SW 1271 (cell line): Measurements from ENCODE around the gene THRB.

Source experiments
- DNase-seq, 2 experiments: peaks; one replicate each; lab custom pipeline; 2025; lab: John Stamatoyannopoulos, UW

The THRB gene

DNA sequence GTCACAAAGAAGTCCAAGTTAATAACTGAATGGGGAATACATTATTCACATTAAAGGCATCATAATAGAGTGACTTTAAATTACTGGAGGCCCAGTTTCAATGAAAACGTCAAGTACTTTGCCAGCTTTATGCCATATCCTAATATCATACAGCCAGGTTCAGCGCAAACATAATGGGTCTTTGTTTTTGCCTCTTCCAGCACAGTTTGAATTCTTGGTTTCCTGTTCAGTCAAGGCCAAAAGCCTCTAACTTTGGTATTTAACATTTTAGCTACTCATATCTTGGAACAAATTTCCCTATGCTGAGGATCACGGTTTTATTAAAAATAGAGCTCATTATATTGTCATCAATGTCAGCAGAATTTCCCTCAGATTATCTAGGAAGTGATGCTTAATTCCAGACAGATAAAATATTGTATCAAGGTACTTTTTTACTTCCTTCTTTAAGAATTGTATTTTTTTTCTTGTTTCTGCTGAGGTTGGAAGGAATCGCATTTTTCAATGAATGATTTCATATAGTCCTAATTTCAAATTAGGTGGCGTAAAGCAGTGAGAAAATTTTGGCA lies 269.2 kb downstream of the THRB start:
- DNase-seq, result no peak

DNA sequence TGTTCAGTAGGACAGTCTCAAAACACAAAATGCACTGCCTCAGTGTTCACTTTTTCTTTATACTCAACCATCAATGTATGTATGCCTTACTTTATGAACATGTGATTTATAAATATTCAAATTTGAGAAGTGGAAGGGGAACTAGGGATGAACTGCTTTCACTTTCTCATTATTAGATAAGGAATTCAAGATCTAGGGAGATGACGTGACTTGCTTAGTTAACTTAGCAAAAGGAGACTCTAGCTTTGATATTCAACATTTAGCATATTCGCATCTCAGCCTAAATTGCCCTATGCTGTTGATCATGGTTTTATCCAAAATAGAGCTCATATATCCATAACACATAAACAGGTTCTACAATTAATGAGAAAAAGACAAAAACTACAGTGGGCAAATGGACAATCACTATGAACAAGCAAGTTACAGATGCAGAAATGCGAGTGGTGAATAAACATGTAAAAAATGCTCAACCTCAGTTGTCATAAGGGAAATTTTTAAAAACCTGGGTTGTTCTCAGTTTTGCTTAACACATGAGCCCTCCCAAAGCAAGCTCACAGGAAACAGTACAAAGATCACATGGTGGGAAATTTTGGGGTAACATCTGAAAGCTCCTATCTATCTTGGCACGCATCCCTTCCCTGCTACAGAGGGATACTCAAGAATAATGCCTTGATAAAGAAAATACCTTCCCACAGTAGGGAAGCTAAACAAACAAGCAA lies 269.8 kb downstream of the THRB start:
- DNase-seq, result no peak

DNA sequence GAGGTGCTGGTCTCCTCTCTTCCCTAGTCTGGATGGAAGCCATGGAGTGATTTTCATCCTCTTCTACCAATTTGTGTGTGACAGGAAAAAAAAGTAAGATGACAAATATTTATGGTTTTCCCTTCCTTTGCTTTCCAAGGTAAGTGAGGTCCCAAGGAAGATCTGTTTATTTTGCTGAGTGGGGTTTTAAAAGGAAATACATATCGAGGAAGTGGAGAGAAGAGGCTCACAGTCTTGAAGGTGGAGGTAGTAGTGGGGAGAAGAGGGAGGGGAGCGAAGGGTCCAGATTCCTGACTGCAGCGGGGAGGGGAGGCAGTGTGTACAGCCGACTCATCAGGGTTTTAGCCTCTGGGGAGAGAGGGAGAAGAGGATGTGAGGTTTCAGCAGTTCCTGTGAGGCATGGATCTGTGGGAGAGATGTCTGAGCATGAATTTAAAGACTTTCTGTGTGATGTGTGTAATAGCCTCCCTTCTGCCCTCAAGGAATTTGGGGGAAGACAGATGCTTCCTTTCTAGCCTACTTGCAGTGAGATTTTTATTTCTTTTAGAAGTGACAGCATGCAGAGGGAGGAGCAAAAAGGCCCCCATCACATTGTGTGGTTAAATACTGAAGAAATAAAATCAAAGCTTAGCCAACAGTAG lies 272.4 kb downstream of the THRB start:
- DNase-seq, result no peak

DNA sequence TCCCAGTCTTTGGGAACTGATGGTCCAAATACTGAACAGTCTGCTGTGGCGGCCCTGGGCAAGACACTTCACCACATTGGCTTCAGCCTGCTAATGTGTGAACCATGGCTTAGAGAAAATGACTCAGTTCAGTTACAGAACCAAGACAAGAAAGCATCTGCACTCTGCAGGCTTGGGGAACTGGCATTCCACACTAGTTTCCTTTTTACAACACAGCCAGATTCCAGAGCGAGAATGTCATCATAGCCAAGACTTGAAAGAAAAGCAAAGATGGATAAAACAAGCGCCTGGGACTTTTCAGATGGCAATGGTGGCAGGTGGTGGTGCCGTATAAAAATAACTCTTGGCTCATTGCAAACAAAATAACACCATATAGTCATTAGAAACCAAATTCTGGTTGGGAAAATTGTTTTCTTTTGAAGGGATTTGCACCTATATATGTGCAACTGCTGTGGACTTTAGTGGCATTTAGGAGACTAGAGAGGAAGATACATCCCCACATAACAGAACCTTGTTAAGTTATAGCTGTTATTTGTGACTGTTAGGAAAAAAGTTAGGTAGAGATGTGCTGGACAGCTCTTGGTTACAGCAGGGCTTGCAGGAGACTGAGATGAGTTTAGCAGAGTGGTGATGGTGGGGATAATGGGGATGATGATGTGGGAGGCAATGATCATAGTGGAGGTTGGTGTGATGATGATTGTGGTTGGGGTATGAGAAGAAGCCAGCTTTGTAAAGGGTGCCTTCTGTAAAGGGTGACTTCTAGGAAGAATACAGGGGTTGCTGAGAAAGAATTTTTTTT lies 273.6 kb downstream of the THRB start:
- DNase-seq, result peak in 1 of 2 experiments; percentile 42

DNA sequence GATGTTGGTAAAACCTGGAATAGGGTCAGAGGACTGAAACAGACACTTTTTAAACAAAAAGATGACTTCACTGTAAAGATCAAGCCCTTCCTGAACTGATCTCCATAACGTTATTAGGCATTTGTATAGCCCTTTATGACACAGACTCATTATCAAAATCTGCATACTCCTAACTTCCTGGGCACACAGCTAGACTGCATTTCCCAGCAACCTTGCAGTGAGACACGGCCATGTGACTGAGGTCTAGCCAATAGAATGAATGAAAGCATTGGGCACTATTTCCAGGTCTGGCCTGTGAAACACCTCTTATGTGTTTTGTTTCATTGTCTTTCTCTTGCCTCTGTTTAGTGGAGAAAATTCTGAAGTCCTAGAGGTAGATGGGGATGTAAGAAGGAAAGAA lies 279.1 kb downstream of the THRB start:
- no peak for DNase-seq

DNA sequence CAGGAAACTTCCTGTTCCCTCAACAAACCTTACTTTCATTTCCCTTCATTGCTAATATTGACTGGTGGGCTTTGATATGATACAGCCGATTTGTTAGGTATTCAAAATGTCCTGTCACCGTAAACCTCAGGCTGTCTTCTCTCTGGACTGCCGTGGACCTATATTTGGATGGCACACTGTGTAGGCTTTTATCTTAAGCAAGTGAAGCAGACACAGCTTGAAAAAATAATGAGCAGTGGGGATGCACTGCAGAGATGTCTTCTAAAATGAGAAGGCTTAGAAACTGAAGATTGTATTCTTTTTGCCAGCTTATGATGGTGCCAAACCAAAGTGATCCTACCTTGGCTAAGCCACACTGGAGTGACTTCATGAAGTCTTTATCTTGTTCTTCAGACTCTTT lies 283.3 kb downstream of the THRB start:
- no peak for DNase-seq

DNA sequence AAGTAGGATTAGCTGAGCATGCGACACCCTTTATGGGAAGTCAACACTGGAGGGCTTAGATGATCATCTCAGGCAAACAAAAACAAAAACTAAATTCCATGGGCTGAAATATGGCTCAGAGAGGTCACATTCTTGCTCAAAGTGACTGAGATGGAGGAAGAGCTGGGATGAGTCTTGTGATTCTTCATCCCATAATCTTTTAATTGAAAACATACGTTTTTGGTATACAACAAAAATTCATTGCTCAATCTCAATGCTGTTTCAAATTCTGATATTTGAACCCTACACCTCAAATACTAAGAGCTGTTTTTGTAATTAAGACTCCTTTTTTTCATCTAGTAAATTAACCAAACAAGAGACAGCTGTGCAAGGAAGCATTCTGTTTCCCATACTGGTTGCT lies 292.6 kb downstream of the THRB start:
- DNase-seq, result no peak

DNA sequence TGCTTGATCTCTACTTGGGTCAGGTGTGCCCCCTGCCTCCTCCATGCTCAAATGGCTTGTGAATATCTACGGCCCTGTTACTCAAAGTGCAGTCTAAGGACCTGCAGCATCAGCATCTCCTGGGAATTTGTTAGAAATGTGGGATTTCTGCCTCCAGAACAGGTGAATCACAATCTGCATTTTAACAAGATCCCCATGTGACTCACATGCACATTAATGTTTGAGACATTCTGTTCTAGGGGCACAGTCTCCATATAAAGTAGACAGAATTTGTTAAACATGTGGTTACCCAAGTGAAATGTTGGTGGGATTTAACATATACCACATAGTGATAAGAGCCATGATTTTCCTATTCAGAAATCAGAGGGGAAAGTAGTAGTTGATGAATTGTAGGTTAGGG lies 293.3 kb downstream of the THRB start:
- no peak for DNase-seq

DNA sequence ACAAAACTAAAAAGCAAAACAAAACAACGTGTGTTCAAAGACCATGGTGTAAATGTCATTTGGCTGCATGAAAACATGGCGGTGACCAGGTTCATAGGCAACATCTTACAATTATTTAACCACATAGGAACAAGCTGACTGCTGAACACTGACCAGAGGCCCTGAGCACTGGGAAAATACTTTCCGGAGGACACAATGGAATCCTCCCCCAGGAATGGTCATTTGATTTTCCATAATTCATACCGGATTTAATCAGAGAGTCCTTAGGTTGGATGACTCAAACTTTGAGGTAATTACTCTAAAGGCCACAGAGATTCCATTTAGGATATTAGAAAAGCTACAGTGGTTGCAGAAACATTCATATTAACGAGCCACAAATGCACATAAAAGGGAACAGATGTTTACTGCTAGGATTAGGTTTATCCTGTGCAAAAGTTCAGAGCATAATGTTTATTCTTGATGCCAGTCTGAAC lies 294.8 kb downstream of the THRB start:
- no peak for DNase-seq

DNA sequence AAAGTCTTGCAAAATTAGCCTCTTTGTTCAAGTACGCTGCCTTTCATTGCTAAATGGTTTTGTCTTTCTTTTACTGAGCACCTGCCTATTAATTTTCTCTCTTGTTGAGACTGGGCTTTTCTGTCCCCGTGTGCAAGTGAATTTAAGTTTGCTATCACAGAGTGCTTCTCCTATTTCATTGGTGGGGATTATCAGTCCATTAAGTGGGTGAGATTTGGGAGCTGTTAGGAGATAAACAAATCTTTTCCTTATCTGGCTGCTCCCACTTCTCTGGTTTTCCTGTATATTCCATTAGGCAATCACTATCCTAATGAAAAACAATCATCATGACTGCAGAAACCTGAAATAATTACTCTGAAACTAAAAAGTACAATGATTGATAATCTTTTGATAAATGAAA lies 295.4 kb downstream of the THRB start:
- DNase-seq, result no peak

DNA sequence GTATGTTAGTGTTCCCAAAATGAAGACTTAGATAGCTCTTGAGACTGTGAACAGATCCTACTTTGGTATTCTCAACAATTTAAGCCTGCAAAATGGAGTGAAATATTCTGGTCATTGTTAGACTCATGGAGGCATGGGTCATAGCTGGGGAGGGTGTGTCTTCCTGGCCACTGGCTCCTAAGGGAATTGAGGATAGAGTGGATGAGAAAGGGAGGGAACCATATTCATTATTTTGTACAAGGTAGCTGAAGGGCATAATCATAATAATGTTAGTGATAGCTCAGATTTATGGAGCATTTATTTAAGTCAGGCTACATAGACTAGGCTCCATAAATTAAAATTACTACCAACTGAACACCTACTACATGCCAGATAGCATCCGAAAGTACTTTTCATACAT lies 295.9 kb downstream of the THRB start:
- no peak for DNase-seq

DNA sequence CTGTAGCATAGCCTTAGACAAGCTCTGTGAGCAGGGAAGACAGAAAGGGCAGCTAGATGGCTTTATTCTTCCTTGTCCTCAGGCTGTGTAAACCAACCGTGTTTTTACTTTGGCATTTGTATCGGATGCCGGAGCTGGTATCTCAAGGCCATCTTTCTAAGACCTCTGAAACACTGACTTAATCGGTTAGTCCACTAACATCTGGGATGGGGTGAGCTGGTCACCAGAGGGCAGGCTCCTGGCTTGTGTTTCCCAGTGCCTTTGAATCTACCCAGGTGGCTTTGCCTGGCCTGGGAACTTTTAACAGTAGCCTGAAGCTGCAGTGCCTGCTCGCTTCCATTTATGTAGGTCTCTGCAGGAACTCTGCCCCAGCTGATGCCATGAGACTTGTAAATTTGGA lies 296.8 kb downstream of the THRB start:
- DNase-seq, result no peak

DNA sequence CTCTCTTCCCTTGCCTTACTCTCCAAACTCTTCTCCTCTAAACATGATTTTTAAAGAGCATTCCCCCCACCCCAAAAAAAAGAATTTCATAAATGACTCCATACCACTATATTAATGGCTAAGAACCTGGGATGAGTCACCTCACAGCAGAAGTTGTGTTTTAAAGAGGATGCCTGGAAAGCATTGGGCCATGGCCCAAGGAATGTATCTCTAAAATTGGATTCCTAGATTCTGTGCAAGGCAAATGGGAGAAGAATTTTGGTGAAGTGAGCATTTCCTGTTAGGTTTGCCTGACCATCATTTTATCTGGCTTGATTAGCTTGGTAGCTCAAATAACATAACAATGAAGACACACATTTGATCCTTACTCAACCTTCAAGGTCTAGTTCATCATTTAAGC lies 298.1 kb downstream of the THRB start:
- DNase-seq, result no peak

DNA sequence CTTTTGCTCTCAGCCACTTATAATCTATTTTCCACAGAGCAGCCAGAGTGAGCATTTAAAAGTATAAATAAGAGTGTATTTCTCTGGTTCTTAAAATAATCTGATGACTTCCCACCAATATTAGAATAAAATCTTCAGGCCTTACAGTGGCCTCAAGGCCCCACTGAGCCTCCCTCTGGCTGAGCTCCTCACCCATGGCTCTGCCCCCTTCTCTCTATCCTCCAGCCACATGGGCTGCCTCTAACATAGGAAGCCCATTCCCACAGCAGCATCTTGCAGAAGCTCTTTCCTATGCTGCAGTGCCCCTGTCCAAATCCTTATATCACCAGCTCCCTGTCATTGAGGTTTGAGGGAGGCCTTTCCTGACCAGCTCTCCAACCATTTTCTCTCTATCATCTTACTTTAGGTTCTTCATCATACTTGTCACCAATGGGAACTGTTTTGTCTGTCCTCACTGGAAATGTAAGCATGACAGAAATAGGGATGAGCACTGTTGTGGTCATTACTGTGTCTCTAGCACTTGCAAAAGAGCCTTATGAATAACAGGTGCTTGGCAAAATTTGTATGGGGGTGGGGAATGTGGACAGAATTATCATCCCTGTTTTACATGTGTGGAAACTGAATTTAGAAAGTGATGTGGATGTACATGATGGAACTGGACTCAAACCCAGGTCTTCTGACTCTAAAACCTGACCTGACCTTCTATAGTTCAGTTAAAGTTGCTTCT lies 299.0 kb downstream of the THRB start:
- DNase-seq, result no peak

DNA sequence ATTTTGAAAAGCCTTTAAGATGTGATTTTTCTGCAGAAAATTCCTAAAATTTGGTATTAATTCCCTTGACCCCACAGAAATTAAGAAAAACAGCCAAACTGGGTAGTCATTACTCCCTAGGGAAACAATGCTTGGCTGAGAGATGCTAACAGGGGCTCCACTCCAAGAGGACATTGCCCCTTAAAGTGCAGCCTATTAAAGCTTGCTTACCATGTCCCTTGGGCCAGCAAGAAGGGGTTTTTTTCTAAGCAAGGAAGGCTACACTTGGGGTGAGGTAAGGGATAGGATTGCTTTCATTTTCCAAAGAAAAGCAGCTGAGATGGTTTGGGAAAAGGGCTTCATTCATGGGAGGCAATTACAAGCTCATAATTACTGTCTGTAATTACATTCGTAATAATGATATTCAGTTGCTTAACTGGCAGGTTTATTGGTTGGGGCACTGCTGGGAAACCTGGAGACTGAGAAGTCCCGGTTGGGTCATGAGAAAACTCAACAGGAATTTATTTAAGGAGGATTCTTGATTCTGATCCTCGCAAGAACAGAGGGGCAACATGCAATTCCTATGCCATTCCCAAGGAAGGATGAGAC lies 302.1 kb downstream of the THRB start:
- DNase-seq, result no peak

DNA sequence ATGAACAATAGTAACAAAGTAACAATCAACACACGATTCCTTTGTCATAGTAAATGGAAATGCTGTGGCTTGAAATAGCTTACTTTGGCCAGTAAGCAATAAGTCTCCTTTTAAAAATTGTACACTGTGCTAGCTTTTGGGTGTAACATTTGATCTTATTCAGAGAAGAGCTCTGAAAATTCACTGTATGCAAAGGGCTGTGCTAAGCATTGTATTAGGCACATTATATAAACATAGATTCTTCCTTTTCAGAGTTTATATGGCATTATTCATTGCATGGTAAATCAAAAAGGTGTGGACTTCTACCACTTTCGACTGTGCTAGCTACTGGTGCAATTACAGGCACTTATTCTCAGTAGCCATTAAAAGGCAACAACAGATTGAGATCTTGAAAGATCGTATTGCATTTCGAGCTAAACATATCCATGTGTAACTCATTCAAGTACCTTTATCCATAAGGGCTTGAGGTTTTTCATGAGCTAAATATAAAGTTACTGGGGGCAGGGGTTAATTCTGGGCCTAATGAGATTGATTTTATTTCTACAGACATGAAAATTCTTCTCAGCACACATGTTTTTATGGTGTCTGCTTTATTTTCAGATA lies 302.7 kb downstream of the THRB start:
- no peak for DNase-seq

DNA sequence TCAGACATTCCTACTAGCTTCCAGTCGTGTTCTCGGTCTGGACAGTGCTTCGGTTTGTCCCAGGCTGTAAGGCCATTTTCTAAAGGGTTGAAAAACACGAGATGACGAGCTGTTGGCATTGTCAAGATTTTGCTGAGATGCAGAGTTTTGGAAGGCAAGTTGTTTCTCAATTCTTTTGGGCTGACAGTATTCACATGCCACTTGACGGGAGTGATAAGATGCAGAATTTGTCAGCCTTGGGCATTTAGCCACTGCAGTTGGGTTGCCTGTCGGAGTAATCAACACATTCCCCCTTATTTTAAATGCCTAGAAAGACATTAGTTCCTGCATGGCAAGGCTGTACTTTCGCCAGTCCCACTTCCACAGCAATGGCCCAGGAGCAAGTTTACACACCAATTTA lies 304.4 kb downstream of the THRB start:
- no peak for DNase-seq

DNA sequence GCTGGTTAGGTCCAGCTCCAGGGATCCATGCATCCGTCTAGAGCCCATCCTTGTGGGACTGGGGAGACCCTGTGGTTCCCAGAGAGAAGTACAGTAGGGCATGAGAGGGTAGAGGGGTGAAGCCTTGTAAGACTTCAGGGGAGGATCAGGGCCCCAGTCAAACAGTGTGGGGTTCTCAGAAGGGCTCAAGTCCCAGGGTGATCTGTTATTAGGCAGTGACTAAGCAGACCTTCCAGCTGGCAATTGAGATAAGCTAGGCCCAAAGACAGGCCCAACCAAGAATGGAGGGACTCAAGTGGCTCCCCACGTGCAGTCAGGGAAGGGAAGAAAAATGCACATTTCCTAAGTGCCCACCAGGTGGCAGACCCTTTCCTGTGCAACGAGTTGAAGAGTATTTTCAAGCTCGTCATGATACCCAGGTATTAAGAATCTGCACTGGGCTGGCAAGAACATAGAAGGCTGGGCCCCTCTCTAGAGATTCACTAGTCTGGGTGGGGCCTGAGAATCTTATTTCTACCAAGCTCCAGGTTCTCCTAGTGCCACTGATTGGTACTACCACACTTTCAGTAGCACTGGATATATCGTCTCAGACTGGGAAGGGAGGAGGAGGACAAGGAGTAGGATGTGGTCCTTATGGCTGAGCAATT lies 308.8 kb downstream of the THRB start:
- DNase-seq, result peak in 1 of 2 experiments; percentile 34

DNA sequence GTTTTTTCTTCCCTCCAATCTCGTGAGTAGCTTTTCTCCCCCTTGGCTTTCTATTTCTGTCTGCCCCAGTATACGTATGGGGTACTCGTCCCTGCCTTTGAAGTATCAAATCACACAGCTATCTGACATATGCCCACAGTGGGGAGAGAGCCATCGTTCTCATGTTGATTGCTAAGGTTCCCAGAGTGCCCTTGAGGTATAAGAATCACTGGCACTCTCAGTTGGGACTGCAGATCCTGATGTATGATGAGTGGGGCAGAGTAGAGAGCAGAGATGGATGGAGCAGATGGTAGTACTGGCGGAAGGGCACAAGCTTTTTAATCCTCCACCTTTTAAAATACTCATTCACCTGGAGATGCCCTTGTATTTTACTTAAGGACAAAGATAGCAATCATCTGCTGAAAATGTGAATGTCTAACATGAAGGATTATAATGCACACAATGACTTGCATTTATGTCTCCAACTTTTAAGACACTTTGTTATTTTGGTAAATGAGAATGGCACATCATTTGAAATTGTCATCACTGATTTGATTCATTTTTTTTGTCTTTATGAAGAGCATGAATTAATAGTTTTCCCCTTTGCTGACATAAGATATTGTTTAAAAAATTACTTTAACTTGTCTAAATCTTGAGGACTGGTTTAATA lies 310.0 kb downstream of the THRB start:
- no peak for DNase-seq

DNA sequence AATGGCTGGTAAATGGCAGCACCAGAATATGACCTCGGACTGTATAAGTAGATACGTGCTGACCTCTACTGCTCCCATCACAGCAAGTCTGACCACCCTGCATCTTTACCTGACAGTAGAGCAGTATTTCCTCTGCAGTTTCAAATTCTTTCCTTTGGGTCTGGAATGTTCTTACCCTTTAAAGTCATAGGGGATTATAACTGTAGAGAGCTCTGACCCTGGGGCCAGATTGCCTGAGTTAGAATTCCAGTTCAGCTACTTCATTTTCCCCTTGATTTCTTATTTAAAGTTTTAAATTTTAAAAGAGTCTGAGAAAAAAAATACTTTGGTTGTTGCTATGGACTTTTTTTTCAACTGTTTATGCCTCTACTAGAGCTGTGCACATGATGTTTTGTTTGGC lies 311.9 kb downstream of the THRB start:
- DNase-seq, result no peak
